GM12878 (cell line): ENCODE measurements around the gene PPP1R27. TPM values are rescaled to one million over a fixed set of nuclear protein-coding genes. Genes with fewer than 3 reads are reported as not detected.

Source experiments
- ATAC-seq: fragments of 200-7000 bp; cut with Tn5 transposase; 3 replicates; pipeline ENCODE4 v1.9.1; 2020; ENCODE audit warnings: mild to moderate bottlenecking, moderate library complexity
- BruUV-seq: library from RNA; stranded (reverse); fragments of 400-500 nt; replicated peaks from 2 replicates; lab custom pipeline; 2021; lab: Mats Ljungman, UMichigan
- CTCF ChIA-PET: fragments of 300-600 bp; sonication (Branson Sonifier 250); formaldehyde crosslinking; extraction: SDS; loops from one replicate; lab custom pipeline; 2021; ENCODE audit warnings: inconsistent platforms; lab: Yijun Ruan, JAX
- POLR2A ChIA-PET: fragments of 350-600 bp; formaldehyde crosslinking; extraction: SDS; loops from one replicate; lab custom pipeline; 2021; ENCODE audit warnings: inconsistent platforms; lab: Charles Lee
- RAD21 ChIA-PET: fragments of 300-600 bp; sonication (Branson Sonifier 250); formaldehyde crosslinking; loops from one replicate; lab custom pipeline; 2023; ENCODE audit warnings: antibody characterized with exemption; ENCODE audit not compliant: unreplicated experiment; lab: Charles Lee
- SMC1A ChIA-PET: fragments of 300-600 bp; sonication (Branson Sonifier 250); formaldehyde crosslinking; loops from one replicate; lab custom pipeline; 2023; ENCODE audit not compliant: unreplicated experiment, uncharacterized antibody; lab: Charles Lee
- DNase-seq: peaks from one replicate; pipeline ENCODE4 v3.0.0-alpha.2; 2011; ENCODE audit warnings: low read depth, low spot score
- FAIRE-seq: peaks from 3 replicates; lab custom pipeline; 2011; peaks lifted over from hg19 to GRCh38; lab: Jason Lieb, UNC
- H2AFZ ChIP-seq: 2 replicates; pipeline ENCODE4 v1.6.0; 2011; ENCODE audit warnings: low read depth, low read length, control low read depth; ENCODE audit not compliant: control insufficient read depth
- H3K27ac ChIP-seq: 2 replicates; pipeline ENCODE4 v1.5.1; 2011; ENCODE audit warnings: control low read depth; ENCODE audit not compliant: control insufficient read depth, insufficient read depth
- H3K27me3 ChIP-seq, 2 experiments: replicated peaks in 1 of 2; 2 replicates each; pipeline versions ENCODE4 v1.6.0 to v1.6.1; 2011; ENCODE audit warnings: low read length in 1 of 2; ENCODE audit not compliant: control insufficient read depth in 2 of 2, insufficient read depth in 2 of 2
- H3K36me3 ChIP-seq, 2 experiments: 2 replicates each; pipeline ENCODE4 v1.5.1; 2011; ENCODE audit warnings: low read length in 1 of 2; ENCODE audit not compliant: control insufficient read depth in 2 of 2, insufficient read depth in 2 of 2
- H3K4me1 ChIP-seq: 2 replicates; pipeline ENCODE4 v1.6.1; 2011; ENCODE audit warnings: mild to moderate bottlenecking, low read length, moderate library complexity, mixed read lengths; ENCODE audit not compliant: control insufficient read depth, insufficient read depth
- H3K4me2 ChIP-seq: 2 replicates; pipeline ENCODE4 v1.6.0; 2011; ENCODE audit warnings: control low read depth; ENCODE audit not compliant: control insufficient read depth, insufficient read depth
- H3K4me3 ChIP-seq: fragments of 200-600 bp; sonication (generic); 2 replicates; pipeline ENCODE4 v1.5.1; 2016
- H3K79me2 ChIP-seq: 2 replicates; pipeline ENCODE4 v1.6.0; 2011; ENCODE audit warnings: low read length; ENCODE audit not compliant: control insufficient read depth, insufficient read depth
- H3K9ac ChIP-seq: 2 replicates; pipeline ENCODE4 v1.8.0; 2011; ENCODE audit warnings: low read length, control low read depth, mixed read lengths; ENCODE audit not compliant: control insufficient read depth, insufficient read depth
- H3K9me3 ChIP-seq: replicated peaks from 3 replicates; pipeline ENCODE4 v1.5.1; 2011; ENCODE audit warnings: mild to moderate bottlenecking, low read length; ENCODE audit not compliant: control insufficient read depth, insufficient read depth
- H4K20me1 ChIP-seq: 2 replicates; pipeline ENCODE4 v1.6.0; 2011; ENCODE audit not compliant: control insufficient read depth, insufficient read depth
- BACH1 ChIP-seq: fragments of 450-650 bp; IDR thresholded peaks from 2 replicates; pipeline ENCODE4 v1.6.1; 2017; ENCODE audit warnings: mild to moderate bottlenecking, borderline replicate concordance
- CREM ChIP-seq: IDR thresholded peaks from 2 replicates; pipeline ENCODE4 v1.6.1; 2014; ENCODE audit warnings: antibody characterized with exemption, low read depth
- DPF2 ChIP-seq: fragments of 450-650 bp; IDR thresholded peaks from 2 replicates; pipeline ENCODE4 v1.6.1; 2017; ENCODE audit warnings: mild to moderate bottlenecking
- MTA2 ChIP-seq: fragments of 450-650 bp; IDR thresholded peaks from 2 replicates; pipeline ENCODE4 v1.6.1; 2016; ENCODE audit warnings: low read depth, mild to moderate bottlenecking, moderate library complexity
- NR2F1 ChIP-seq: fragments of 450-650 bp; conservative IDR thresholded peaks from 2 replicates; pipeline ENCODE4 v1.6.1; 2017; ENCODE audit warnings: mild to moderate bottlenecking
- POLR2AphosphoS2 ChIP-seq: IDR thresholded peaks from 2 replicates; pipeline ENCODE4 v1.6.1; 2011; ENCODE audit warnings: low read depth, mild to moderate bottlenecking, low read length, improper control_type of control experiment, moderate library complexity
- POU2F2 ChIP-seq: IDR thresholded peaks from 3 replicates; pipeline ENCODE4 v1.6.1; 2011; ENCODE audit warnings: low read depth, mild to moderate bottlenecking, low read length, borderline replicate concordance
- TCF3 ChIP-seq: IDR thresholded peaks from 2 replicates; pipeline ENCODE4 v1.6.1; 2012; ENCODE audit warnings: low read depth, mild to moderate bottlenecking, low read length, borderline replicate concordance; ENCODE audit not compliant: insufficient read depth
- ZNF622 ChIP-seq: fragments of 450-650 bp; IDR thresholded peaks from 2 replicates; pipeline ENCODE4 v1.6.1; 2017; ENCODE audit warnings: mild to moderate bottlenecking, inconsistent platforms
- WGBS: methylation state at CpG from one replicate; pipeline ENCODE4 v1.1.6; 2016; ENCODE audit warnings: low lambda C conversion rate; ENCODE audit not compliant: insufficient replicate concordance, insufficient coverage; ENCODE audit errors: missing lambda C conversion rate; 5-methylcytosine and 5-hydroxymethylcytosine counted together
- in situ Hi-C: fragments of 300-500 bp; cut with MboI; formaldehyde crosslinking; loops from 9 replicates; pipeline ENCODE4 v1.14.3; 2018; ENCODE audit warnings: mixed read lengths
- intact Hi-C: fragments of 100-400 bp; cut with micrococcal nuclease; formaldehyde crosslinking; loops from one replicate; pipeline ENCODE4 v1.14.2; 2022; ENCODE audit not compliant: unreplicated experiment
- polyA plus RNA-seq, 11 experiments: library from polyadenylated mRNA; depleted of rRNA in 4 of 11; unstranded in 6 of 11; stranded (reverse) in 5 of 11; fragments of >200 nt; fragmentation: Nextera tagmentation in 4 of 11; fragmentation: Illumina TruSeq in 1 of 11; extraction: Ambion mirVana in 4 of 11; extraction: Trizol in 1 of 11; gene quantifications; 1 replicate in 1 of 11; 2 replicates in 10 of 11; pipeline versions ENCODE4 v1.2.1 to v1.2.3, GENCODE V29; 2011 to 2016; ENCODE audit warnings: inconsistent platforms in 2 of 11, missing spikeins in 2 of 11, low read depth in 1 of 11
- total RNA-seq, 4 experiments: library from RNA; depleted of rRNA in 3 of 4; stranded (reverse); fragments of >200 nt in 3 of 4; fragmentation: Illumina TruSeq in 1 of 4; extraction: Trizol in 1 of 4; gene quantifications; 2 replicates each; pipeline versions ENCODE4 v1.2.1 to v1.2.3, GENCODE V29; 2013 to 2021
- TF ChIP-seq, protein P1 (sequence below): fragments of 450-650 bp; IDR thresholded peaks from 2 replicates; pipeline ENCODE4 v1.6.1; 2016; ENCODE audit warnings: mild to moderate bottlenecking
- TF ChIP-seq, protein P2 (sequence below): fragments of 450-650 bp; conservative IDR thresholded peaks from 2 replicates; pipeline ENCODE4 v1.6.1; 2017; ENCODE audit warnings: mild to moderate bottlenecking, moderate library complexity
- TF ChIP-seq, protein P3 (sequence below): fragments of 450-650 bp; IDR thresholded peaks from 2 replicates; pipeline ENCODE4 v1.6.1; 2017; ENCODE audit warnings: antibody characterized with exemption, mild to moderate bottlenecking, moderate library complexity
- TF ChIP-seq, protein P4 (sequence below): fragments of 450-650 bp; IDR thresholded peaks from 2 replicates; pipeline ENCODE4 v1.6.1; 2017; ENCODE audit warnings: mild to moderate bottlenecking, low read depth, inconsistent platforms; ENCODE audit not compliant: poor library complexity, severe bottlenecking

Gene PPP1R27
- total and polyA plus RNA-seq, 10 of the 15 experiments (the other 5 are each of a cell fraction or from before 2014, with no cell fraction given), result 0.17 to 1.6 (median 0.49) TPM; not detected in 3

DNA sequence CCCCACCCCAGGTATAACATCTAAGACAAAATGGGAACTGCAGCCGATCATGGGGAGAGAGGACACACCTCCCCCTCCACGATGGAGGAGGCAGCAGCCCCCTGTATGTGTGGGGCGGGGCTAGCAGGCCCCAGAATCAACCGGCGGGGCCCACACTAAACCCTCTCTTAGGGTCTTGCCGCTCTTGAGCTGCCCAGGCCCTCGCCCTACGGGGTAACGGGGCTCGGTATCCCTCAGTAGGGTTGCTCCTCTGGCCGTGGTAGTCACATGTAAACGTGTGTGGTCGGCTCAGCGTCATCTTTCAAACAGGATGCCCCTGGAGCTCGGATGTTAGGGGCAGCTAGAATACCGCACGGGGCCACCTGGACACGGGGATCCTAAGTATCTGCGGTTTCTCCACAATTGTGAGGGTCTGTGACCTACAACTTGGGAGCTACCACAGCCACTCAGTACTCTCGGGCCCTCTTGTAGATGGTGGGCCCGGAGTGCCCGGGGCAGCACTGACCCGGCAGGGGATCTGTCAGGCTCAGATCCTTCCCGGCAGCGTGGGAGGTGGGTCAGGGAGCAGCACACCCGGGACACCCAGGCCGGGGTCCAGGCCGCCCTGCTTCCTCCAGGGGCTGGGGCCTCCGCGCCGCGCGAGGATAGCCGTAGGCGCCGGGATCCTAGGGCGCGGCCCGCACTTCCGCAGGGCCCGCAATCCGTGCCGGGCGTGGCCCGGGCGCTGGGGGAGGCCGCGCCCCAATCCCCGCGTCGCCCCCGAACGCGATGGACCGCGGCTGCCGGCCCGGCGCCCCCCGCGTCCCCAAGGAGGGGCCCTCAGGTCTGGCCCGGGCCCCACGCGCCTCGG, 35.5 kb upstream of the PPP1R27 start:
- Histone ChIP-seq H3K79me2 (peaks cover 47% of the 10 kb centered on the region), H3K36me3 (peaks cover 1 to 24% of the 10 kb centered on the region in 2 experiments; a peak in 2 of 4 replicates), H3K9ac (peak overlapping the region; percentile 91), H3K4me3 (peak overlapping the region; percentile 95), H4K20me1 (0 out of 2 replicates have a peak, but pooled peaks cover 3% of the 10 kb centered on the region), H3K4me1 (0 out of 2 replicates have a peak, but pooled peaks cover 8% of the 10 kb centered on the region), H3K9me3 (no peaks in the 10 kb centered on the region), H3K4me2 (peak overlapping the region; percentile 81), H2AFZ (no peak overlapping the region), H3K27ac (peak overlapping the region; percentile 83), H3K27me3 (no peaks in the 10 kb centered on the region)
- ATAC-seq (peak; percentile 24), FAIRE-seq (peak; percentile 35), DNase-seq (no peak)
- ChIA-PET SMC1A (interaction anchor here (0.8 to 1.7 kb wide), 4 partner anchors 9 to 43 kb away, joined by 3 to 7 read pairs (median 5); partner anchors contain the start of gene ANAPC11), CTCF (interaction anchor here (0.5 to 2.5 kb wide), 16 partner anchors 9 to 167 kb away, joined by 3 to 10 read pairs (median 5); partner anchors contain the start of genes DCXR, MAFG and P4HB), POLR2A (interaction anchor here (0.5 to 3.5 kb wide), 12 partner anchors 8 to 623 kb away, joined by 3 to 26 read pairs (median 6); partner anchors contain the start of genes ALYREF, ANAPC11, FASN and MCRIP1), RAD21 (interaction anchor here (1.0 to 2.1 kb wide), 4 partner anchors 9 to 56 kb away, joined by 3 to 8 read pairs (median 4); partner anchors contain the start of genes ALYREF and ANAPC11)
- intact Hi-C loops, result loop anchor here (5.0 kb wide), 1 partner anchor 57 kb away; the partner anchor contains the start of gene MAFG
- BruUV-seq, result no TSS peak
- in situ Hi-C loops, result no loop called here
- WGBS, result under 1% methylated on average over 51 of the region's 65 CpGs
- TF ChIP-seq, protein P1, sequence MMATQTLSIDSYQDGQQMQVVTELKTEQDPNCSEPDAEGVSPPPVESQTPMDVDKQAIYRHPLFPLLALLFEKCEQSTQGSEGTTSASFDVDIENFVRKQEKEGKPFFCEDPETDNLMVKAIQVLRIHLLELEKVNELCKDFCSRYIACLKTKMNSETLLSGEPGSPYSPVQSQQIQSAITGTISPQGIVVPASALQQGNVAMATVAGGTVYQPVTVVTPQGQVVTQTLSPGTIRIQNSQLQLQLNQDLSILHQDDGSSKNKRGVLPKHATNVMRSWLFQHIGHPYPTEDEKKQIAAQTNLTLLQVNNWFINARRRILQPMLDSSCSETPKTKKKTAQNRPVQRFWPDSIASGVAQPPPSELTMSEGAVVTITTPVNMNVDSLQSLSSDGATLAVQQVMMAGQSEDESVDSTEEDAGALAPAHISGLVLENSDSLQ, result no peak
- peak; percentile 64; the same call in 1 of the 2 replicates for TF ChIP-seq POLR2AphosphoS2
- TF ChIP-seq NR2F1, result peak; percentile 26; the same call in 1 of the 2 replicates
- TF ChIP-seq MTA2, result no peak
- TF ChIP-seq DPF2, result peak; percentile 19; the same call in 1 of the 2 replicates
- TF ChIP-seq TCF3, result 0 out of 2 replicates have a peak, but pooled peaks have one; percentile 29
- peak; percentile 70 for TF ChIP-seq BACH1
- TF ChIP-seq, protein P2, sequence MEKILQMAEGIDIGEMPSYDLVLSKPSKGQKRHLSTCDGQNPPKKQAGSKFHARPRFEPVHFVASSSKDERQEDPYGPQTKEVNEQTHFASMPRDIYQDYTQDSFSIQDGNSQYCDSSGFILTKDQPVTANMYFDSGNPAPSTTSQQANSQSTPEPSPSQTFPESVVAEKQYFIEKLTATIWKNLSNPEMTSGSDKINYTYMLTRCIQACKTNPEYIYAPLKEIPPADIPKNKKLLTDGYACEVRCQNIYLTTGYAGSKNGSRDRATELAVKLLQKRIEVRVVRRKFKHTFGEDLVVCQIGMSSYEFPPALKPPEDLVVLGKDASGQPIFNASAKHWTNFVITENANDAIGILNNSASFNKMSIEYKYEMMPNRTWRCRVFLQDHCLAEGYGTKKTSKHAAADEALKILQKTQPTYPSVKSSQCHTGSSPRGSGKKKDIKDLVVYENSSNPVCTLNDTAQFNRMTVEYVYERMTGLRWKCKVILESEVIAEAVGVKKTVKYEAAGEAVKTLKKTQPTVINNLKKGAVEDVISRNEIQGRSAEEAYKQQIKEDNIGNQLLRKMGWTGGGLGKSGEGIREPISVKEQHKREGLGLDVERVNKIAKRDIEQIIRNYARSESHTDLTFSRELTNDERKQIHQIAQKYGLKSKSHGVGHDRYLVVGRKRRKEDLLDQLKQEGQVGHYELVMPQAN, result peak; percentile 63
- TF ChIP-seq, protein P3, sequence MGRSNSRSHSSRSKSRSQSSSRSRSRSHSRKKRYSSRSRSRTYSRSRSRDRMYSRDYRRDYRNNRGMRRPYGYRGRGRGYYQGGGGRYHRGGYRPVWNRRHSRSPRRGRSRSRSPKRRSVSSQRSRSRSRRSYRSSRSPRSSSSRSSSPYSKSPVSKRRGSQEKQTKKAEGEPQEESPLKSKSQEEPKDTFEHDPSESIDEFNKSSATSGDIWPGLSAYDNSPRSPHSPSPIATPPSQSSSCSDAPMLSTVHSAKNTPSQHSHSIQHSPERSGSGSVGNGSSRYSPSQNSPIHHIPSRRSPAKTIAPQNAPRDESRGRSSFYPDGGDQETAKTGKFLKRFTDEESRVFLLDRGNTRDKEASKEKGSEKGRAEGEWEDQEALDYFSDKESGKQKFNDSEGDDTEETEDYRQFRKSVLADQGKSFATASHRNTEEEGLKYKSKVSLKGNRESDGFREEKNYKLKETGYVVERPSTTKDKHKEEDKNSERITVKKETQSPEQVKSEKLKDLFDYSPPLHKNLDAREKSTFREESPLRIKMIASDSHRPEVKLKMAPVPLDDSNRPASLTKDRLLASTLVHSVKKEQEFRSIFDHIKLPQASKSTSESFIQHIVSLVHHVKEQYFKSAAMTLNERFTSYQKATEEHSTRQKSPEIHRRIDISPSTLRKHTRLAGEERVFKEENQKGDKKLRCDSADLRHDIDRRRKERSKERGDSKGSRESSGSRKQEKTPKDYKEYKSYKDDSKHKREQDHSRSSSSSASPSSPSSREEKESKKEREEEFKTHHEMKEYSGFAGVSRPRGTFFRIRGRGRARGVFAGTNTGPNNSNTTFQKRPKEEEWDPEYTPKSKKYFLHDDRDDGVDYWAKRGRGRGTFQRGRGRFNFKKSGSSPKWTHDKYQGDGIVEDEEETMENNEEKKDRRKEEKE, result no peak
- TF ChIP-seq, protein P4, sequence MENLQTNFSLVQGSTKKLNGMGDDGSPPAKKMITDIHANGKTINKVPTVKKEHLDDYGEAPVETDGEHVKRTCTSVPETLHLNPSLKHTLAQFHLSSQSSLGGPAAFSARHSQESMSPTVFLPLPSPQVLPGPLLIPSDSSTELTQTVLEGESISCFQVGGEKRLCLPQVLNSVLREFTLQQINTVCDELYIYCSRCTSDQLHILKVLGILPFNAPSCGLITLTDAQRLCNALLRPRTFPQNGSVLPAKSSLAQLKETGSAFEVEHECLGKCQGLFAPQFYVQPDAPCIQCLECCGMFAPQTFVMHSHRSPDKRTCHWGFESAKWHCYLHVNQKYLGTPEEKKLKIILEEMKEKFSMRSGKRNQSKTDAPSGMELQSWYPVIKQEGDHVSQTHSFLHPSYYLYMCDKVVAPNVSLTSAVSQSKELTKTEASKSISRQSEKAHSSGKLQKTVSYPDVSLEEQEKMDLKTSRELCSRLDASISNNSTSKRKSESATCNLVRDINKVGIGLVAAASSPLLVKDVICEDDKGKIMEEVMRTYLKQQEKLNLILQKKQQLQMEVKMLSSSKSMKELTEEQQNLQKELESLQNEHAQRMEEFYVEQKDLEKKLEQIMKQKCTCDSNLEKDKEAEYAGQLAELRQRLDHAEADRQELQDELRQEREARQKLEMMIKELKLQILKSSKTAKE, result no peak
- 0 out of 2 replicates have a peak, but pooled peaks have one; percentile 5 for TF ChIP-seq CREM
- no peak for TF ChIP-seq ZNF622
- no peak for TF ChIP-seq POU2F2
